Esophagus muscularis mucosa (tissue), 4 donors: ENCODE measurements around the gene DUSP22.

Source experiments
- EP300 ChIP-seq: sonication (generic); formaldehyde crosslinking; IDR thresholded peaks from one replicate; pipeline ENCODE4 v1.6.1; 2017; ENCODE audit warnings: antibody characterized with exemption
- POLR2A ChIP-seq: fragments of 450-650 bp; IDR thresholded peaks from one replicate; pipeline ENCODE4 v1.6.1; 2017; ENCODE audit warnings: antibody characterized with exemption, moderate library complexity, mild to moderate bottlenecking, low read depth
- POLR2AphosphoS5 ChIP-seq, 2 donors: sonication (generic); formaldehyde crosslinking; IDR thresholded peaks; one replicate each; pipeline ENCODE4 v1.6.1; 2017; ENCODE audit warnings: antibody characterized with exemption in 2 of 2
- TF ChIP-seq, protein P1 (sequence below), 3 experiments: fragments of 200-600 bp in 2 of 3; fragments of 450-650 bp in 1 of 3; sonication (generic) in 2 of 3; IDR thresholded peaks; one replicate each; pipeline ENCODE4 v1.5.1; 2017 to 2019; ENCODE audit warnings: antibody characterized with exemption in 3 of 3, mild to moderate bottlenecking in 2 of 3, moderate library complexity in 1 of 3

DNA sequence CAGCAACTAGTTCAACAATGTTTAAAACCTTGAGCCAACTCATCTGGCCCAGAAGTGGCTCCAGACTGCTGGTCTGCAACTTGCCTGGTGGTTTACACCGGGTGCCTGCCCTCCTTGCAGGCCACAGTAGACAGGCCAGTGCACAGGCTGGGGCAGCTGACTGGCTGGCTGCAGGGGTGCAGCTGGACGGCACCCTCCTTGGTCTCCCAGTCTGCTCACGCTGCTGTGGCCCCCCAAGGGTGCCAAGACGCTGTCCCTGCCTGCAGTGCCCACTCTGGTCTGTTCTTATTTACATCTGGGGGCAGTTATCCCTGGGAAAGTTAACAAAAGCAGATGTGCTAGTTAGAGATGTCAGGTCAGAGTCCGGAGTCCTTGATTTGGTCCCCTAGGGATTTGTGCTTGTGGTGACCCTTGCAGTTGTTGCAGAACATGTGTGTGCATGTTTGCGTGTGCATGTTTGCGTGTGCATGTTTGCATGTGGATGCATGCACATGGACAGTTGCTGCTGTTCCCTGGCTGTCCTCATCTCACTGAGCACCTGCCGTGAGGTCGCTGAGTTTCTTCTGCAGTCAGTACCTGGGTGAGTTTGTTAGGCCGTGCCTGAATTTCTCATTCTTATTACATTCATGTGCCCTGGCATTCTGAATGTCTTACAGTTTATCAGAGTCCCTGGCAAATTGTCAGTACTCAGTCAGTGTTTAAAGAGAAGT, 51.1 kb downstream of the DUSP22 start:
- TF ChIP-seq, protein P1, sequence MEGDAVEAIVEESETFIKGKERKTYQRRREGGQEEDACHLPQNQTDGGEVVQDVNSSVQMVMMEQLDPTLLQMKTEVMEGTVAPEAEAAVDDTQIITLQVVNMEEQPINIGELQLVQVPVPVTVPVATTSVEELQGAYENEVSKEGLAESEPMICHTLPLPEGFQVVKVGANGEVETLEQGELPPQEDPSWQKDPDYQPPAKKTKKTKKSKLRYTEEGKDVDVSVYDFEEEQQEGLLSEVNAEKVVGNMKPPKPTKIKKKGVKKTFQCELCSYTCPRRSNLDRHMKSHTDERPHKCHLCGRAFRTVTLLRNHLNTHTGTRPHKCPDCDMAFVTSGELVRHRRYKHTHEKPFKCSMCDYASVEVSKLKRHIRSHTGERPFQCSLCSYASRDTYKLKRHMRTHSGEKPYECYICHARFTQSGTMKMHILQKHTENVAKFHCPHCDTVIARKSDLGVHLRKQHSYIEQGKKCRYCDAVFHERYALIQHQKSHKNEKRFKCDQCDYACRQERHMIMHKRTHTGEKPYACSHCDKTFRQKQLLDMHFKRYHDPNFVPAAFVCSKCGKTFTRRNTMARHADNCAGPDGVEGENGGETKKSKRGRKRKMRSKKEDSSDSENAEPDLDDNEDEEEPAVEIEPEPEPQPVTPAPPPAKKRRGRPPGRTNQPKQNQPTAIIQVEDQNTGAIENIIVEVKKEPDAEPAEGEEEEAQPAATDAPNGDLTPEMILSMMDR (IDR thresholded peaks at IDR 0.05) = no peak
- TF ChIP-seq POLR2AphosphoS5 (IDR thresholded peaks at IDR 0.05) (no peak), EP300 (no peak), POLR2A (no peak)
